HL-60/S4 (cell line): Measurements from ENCODE around the gene ZNF804B.

Experiments
- in situ Hi-C: fragments of 300-500 bp; cut with MboI; formaldehyde crosslinking; loops from 2 replicates; pipeline ENCODE4 v1.14.3; 2022; ENCODE audit warnings: low sequenced_read_pairs

The ZNF804B gene

GRCh38 chr7:89246196-89246595 lies 486.7 kb downstream of the ZNF804B start:
- in situ Hi-C loops, result no loop called here

- in situ Hi-C loops, result no loop called here
Measured at GRCh38 chr7:89247207-89247606, 487.7 kb downstream of the ZNF804B start.

GRCh38 chr7:89259085-89259484 lies 499.6 kb downstream of the ZNF804B start:
- in situ Hi-C loops, result no loop called here

DNA sequence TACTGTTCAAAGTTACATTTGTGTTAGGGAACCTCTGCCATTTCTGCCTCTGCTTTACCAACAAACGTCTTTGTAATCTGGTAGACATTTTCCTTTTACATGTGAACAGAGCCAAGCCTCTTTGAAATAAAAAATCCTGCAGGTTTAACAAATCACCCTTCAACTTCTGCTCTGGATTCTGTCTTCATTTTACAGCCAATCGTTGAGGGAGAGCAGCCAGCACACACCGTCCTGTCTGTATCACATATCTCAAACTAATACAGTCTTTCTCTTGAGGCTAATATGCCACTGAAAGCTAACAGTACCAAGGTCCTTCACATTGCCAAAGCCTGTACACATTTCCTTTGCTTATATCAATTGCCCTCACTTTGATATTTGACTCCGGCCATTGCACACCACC lies 504.6 kb downstream of the ZNF804B start:
- in situ Hi-C loops, result no loop called here

DNA sequence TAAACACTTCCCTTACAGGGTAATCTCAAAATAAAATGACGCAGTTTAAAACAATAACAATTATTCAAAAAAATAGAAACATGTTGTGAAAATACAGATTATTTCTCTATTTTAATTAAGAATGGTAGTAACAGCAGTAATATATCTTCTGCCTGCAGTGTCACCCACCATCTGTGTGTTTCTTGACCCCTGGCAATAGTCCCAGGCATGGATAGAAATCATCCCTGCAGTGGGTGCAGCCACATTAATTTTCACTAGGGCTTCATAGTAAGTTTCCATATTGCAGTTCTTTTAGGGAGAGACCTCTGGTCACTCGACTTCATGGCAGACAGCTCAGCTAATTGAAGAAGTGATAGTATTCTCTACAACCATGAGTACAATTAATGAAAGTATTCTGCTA lies 506.1 kb downstream of the ZNF804B start:
- in situ Hi-C loops, result no loop called here

GRCh38 chr7:89283302-89283701 lies 523.8 kb downstream of the ZNF804B start:
- in situ Hi-C loops, result no loop called here

DNA sequence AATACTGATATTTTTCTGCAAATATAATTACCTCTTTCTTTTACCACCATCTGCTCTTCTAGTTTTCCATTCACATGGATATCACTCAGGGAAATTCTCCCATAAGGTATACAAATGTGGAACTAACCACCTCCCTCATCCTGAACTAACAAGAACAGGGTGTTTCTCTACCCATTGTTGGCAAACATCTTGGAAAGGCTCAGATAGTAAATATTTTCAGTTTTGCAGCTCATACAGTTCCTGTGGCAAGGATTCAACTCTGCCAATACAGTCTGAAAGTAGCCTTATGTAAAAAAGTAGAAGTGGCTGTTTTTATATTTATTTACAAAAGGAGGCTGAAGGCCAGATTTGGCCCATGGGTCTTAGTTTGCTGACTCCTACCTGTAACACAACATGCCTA lies 549.0 kb downstream of the ZNF804B start:
- in situ Hi-C loops, result no loop called here

DNA sequence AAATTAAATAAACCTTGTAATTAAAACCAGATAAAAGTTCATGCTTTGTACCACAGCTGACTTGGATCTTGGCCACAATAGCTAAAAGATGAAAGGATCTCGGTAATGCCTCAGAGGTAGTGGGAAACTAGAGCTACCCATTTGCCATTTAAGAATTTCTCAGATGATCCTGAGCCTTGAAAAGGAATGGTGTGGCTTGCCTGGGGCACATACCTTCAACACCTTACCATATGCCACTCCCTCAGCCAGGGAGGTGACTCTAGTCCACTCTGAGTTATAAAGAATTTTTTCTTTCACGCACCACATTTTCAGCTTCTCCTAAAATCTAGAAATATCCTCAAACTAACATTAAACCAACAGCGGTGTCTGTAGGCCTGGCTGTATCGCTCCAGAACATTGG lies 552.4 kb downstream of the ZNF804B start:
- in situ Hi-C loops, result no loop called here

- in situ Hi-C loops, result no loop called here
Measured at GRCh38 chr7:89312551-89312950, 553.1 kb downstream of the ZNF804B start.

GRCh38 chr7:89316584-89317251 lies 557.2 kb downstream of the ZNF804B start:
- in situ Hi-C loops, result no loop called here

DNA sequence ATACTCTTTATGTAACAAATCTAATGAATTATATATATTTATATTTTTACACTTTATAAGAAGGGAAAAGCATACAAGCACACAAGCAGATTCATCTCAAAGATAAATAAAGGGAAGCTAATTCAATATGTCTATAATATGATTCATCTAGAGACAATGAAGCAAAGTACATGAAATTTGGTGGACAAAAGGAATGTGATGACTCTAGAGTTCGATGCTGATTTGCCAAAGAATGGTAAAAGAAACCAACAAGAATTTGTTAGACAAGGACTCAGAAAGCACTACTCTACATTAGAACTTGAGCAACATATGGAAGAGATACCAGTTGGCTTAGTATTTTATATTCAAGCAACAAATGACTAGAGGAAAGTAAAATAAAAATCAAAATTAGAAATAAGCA lies 572.5 kb downstream of the ZNF804B start:
- in situ Hi-C loops, result no loop called here

- in situ Hi-C loops, result no loop called here
Measured at GRCh38 chr7:89334797-89335196, 575.3 kb downstream of the ZNF804B start.

- in situ Hi-C loops, result no loop called here
Measured at GRCh38 chr7:89335490-89335889, 576.0 kb downstream of the ZNF804B start.

DNA sequence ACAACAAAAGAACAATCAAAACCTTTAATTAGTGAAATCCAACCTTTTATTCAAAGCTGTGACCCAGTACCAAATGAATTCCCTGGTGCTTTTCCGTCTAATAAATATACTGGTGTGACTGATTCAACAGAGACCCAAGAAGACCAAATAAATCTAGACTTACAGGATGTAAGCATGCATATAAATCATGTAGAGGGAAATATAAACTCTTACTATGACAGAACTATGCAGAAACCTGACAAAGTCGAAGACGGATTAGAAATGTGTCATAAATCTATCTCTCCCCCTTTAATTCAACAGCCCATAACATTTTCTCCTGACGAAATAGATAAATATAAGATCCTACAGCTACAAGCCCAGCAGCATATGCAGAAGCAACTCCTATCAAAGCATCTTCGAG lies 576.6 kb downstream of the ZNF804B start:
- in situ Hi-C loops, result no loop called here

- in situ Hi-C loops, result no loop called here
Measured at GRCh38 chr7:89339748-89340147, 580.2 kb downstream of the ZNF804B start.

- in situ Hi-C loops, result no loop called here
Measured at GRCh38 chr7:89357121-89357520, 597.6 kb downstream of the ZNF804B start.

- in situ Hi-C loops, result no loop called here
Measured at GRCh38 chr7:89377219-89377618, 617.7 kb downstream of the ZNF804B start.

DNA sequence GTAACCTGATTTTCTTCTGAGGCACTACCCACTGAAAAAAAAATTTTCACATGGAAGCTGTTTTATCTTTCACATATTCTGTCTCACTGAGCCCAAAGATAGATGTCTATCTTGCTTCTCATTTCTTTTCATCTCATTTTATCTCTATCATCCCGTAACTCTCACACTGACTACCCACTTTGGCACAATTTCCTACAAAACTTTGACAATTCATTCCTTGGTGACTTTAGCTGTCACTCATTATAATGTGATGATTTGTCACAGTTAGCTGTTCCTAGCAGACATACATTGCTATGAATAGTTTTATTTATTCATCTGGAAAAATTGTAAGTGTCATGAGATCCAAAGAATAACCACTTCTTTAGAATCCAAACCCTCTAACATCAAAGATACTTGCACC lies 625.9 kb downstream of the ZNF804B start:
- in situ Hi-C loops, result no loop called here
